Fibroblast of skin of right biceps (primary cell): ENCODE measurements around the gene CSNK1G1.
A peak's percentile ranks its signal among the peaks of the same experiment; 100 is the strongest.
"Not testable (repeated sequence)": the region's sequence is repeated elsewhere in the genome, so short reads cannot be mapped to it uniquely, and the experiment has no call there.

Experiments
- DNase-seq: peaks from one replicate; pipeline ENCODE4 v3.0.0-alpha.2; 2013

Gene CSNK1G1

DNA sequence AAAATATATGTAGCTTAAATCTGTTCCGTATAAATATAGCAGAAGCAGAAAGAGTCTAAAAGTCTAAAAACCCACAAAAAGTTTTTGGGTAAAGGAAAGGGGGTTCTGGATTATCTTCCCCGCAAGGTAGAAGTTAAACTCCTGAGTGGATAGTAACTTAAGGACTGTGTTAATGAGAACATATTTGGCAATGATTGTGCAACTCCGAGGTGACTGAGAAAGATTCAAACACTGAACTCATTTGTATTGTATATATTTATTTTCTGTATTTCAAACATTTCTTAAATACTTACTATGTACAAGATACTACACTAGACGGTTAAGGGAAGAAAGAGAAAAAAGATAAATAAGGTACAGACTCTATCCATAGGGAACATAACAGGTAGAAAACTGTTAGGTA, 120.4 kb downstream of the CSNK1G1 start:
- no peak for DNase-seq

DNA sequence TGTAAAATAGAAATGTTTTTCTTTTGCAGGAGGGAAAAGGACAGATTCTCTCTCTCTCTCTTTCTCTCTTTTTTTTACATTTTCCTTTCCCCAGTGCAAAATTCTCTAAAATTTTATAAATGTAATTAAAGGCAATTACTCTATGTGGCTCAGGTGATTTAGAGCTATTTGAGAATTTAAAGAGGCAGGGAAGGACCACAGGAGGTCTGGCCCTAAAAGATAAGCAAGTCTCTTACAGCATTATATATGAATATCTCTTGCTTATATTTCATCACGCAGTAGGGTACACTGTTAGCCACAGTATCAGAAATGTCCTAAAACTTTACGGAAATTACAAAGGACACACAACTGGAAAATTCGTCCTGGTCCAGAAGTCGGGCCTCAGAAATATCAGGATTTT, 122.7 kb downstream of the CSNK1G1 start:
- no peak for DNase-seq

DNA sequence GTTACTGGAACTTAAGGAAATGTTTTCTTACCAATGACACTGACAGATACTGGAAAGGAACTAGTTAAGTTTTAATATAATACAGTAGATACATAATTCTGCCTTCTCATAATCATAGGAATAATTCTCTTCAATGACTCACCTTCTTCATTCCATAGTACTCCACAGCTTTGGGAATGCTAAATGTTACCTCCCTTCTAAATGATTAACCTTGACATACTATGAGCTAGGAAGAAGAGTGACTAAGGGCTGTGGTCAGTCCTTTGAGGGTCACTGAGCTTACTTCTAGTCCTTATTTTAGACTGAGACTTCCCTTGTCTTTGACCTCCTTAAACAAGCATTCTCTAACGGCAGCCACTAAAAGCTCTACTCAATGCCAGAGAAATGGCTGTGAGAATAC, 123.6 kb downstream of the CSNK1G1 start:
- peak; percentile 79 for DNase-seq

DNA sequence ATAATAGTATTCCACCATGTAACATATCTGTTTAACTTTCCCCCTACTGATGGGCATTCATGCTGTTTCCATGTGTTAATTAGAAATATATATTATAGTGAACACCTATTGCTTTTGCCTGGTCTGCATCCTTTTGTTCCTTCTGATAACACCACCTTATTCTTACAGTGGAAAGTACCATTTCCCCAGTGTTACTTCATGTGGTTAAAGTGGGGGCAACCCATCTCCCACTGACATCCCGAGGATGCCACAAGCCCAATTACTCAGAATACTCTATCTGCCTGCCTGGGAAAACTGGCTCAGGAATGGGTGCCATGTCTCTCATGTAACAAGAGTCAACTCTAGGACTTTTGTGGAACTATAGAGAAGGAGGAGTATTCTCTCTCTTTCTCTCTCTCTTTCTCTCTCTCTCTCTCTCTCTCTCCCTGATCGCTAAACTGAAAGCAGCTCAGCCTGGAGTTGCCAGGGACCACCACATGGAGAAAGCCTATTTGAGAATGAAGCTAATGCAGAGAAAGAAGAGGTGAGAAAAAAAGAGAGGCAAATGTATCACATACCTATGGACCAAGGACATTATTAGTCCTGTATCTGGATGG, 126.7 kb downstream of the CSNK1G1 start:
- DNase-seq, result no peak

DNA sequence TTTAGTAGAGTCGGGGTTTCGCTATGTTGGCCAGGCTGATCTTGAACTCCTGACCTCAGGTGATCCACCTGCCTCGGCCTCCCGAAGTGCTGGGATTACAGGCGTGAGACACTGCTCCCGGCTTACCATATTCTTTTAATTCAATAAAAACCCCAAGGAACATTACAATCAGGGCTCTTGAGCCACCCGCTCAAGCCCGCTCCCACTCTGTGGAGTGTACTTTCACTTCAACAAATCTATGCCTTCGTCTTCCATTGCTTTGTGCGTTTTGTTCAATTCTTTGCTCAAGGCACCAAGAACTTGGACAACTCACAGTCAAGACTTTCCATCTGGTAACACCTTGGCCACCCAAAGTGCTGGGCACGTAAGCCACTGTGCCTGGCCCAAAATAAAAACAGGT, 130.2 kb downstream of the CSNK1G1 start:
- no peak for DNase-seq

DNA sequence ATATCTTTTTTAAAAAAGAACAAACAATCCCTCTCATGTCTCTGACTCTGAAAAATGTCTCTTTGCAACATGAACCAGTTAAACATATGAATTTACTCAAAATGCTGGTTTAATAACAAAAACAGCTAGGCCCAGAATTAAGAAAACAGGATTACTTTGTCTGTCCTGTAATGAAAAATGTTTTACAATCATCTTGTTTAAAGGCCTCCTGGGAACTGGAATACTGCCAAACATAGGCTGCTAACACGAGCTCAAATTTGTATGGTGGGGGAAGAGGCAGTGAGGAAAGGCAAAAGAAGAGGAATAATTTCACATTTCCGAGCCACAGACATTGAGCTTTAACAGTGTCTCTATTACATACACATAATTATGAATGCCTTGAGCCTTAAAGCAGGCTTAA, 131.5 kb downstream of the CSNK1G1 start:
- DNase-seq, result peak; percentile 74

DNA sequence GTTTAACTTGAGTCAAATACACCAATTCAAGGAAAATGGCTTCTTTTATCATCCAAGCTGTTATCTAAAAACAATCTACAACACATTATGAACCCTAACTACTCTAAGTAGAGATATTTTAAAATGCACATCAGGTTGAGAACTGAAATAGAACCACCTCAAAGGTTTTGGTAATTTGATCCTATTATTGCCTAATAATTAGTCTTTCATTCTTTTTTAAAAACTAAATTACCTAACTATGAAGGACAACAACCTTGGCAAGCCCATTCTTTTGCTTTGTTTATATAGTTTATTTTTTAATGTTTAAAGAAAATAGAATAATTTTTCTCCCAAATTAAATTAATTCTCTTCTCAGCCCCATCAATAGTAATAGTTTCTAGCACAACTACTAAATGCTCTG, 132.1 kb downstream of the CSNK1G1 start:
- no peak for DNase-seq

DNA sequence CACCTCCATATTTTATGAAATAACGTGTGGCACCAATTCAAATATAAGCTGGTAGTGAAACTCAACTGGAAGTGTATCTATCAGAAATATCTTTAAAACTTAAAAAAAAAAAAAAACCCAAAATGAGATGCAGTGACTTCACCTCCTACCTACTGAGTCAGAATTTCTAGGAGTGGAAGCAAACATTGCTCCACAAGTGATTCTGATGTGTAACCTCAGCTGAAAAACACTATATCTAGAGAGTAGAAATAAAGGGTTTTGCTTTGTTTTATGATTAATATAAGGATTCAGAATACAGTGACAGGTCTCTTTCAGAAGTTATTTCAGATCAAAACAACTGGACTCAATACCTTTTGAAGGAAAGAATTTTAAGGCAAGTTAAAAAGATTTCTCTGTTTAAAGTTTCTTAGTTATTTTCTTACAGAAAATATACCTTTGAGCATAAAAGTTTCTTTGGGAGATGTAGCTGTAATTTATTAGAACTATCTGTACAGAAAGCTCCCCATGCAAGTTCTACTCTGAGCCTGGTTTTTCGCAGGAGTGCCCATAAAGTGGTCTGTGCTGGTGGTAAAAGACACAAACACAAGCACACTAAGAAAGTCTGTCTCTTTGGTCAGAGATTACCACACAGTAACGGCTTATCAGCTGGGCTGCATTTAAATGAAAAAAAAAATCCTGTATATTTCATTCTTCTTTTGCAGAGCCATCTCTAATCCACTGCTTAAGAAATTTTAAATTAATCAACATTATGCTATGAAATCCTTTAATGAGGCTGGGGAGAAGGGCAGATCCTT, 133.2 kb downstream of the CSNK1G1 start:
- DNase-seq, result no peak

DNA sequence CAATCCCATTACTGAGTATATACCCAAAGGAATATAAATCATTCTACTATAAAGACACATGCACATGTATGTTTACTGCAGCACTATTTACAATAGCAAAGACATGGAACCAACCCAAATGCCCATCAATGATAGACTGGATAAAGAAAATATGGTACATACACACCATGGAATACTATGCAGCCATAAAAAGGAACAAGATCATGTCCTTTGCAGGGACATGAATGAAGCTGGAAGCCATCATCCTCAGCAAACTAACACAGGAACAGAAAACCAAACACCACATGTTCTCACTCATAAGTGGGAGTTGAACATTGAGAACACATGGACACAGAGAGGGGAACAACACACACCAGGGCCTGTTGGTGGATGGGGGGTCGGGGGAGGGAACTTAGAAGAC, 134.1 kb downstream of the CSNK1G1 start:
- not testable (repeated sequence) for DNase-seq

DNA sequence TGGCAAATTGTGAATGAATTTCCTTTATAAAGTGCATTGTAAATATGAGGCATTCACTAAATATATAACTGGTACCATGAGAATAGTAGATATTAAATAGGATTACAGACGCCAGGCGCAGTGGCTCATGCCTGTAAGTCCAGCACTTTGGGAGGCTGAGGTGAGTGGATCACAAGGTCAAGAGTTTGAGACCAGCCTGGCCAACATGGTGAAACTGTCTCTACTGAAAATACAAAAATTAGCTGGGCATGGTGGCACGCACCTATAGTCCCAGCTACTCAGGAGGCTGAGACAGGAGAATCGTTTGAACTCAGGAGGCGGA, 138.6 kb downstream of the CSNK1G1 start:
- not testable (repeated sequence) for DNase-seq

DNA sequence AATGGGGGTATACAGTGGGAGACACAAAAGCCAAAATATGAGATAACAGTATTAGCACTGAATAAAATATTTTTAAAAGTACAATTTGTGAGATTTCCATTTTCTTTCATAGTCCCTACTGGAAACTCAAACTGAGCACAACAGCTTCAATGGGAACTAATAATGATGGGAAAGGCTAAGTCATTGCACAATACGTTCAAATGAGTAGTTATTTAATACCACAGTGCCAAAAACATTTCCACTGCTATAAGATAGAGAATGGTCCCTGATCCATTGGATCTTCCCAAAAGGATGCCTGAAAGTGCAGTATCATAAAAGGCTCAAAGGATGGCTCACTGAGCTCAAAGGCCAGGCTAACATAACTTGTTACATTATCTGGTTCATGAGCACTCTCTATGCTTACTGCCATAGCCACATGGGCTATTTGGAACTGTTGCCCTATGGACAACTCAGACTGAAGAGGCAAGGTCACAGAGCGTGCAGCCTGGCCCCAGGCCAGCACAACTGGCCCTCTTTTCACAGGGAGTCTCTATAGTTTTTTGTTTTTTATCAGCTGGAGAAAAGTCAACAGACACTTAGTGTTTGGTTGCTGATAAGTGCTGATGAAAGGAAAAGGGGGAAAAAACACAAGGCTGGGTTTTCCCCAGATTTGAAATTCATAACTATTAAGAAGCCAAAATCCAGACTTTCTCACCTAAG, 139.1 kb downstream of the CSNK1G1 start:
- DNase-seq, result no peak

DNA sequence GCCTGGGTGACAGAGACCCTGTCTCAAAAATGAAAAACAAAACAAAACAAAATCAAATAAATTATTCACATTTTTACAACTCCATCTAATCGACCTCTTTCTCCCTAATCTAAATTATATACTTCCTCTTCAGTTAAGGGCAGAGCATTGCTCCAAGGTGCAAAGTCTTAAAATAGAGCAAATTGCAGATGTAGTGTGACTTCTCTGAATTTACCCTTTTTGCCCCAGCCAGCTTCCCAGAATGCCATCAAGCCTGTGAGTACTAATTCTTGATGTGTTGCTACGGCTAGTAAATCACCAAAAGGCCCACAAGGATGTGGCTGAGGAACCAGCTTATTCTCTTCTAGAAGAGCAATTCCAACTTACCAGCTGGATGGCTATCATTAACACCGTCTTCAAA, 139.8 kb downstream of the CSNK1G1 start:
- no peak for DNase-seq

DNA sequence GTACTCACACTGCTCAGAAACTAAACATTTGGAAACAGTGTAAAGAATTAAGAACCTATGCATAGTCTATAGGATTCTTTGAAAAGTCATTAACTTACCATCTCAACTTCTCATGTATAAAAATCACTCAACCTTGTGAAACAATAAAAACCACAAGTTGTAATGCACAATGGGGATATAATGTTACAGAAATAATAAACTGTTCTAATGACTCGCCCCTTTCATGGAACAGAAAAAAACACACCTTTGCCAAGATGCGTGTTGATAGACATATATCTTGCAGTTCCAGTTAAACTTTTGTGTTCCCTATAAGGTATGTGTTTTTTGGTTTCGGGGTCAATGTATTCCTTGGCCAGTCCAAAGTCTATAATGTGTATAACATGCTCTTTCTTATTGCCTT, 142.3 kb downstream of the CSNK1G1 start:
- DNase-seq, result peak; percentile 9

DNA sequence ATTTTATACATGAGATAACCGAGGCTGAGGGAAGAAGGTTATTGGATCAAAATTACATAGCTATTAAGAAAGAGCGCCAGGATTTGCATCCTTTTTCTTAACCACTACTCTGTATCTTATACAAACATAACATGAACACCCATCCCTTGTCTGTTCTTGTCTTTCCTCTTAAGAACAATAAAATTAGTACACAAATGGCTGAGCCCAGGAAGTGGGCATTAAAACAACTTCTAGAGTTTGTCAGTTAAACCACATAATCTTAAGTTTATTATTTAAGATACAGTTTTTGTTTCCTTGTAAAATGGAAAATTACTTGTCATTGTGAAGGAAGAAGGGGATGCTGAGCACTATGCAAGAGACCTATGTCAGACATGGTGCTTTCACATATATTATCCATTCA, 144.3 kb downstream of the CSNK1G1 start:
- no peak for DNase-seq

DNA sequence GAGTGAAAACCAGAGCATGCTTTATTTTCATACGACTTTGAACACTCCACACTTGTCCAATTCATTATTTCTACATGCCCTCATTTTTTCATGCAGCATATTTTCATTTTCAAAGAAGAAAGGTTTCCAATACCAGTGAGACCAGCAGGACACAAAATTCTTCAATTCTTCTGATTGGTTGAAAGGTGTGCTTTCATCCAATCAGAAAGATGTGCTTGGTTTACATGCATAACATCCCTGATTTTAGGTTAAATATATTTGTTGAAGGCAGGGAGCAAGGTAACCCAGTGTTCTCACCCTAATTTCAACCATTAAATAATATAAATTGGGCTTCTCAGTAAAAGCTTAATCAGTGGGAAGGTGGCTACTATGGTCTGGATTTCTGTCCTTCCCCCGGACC, 145.6 kb downstream of the CSNK1G1 start:
- DNase-seq, result no peak

DNA sequence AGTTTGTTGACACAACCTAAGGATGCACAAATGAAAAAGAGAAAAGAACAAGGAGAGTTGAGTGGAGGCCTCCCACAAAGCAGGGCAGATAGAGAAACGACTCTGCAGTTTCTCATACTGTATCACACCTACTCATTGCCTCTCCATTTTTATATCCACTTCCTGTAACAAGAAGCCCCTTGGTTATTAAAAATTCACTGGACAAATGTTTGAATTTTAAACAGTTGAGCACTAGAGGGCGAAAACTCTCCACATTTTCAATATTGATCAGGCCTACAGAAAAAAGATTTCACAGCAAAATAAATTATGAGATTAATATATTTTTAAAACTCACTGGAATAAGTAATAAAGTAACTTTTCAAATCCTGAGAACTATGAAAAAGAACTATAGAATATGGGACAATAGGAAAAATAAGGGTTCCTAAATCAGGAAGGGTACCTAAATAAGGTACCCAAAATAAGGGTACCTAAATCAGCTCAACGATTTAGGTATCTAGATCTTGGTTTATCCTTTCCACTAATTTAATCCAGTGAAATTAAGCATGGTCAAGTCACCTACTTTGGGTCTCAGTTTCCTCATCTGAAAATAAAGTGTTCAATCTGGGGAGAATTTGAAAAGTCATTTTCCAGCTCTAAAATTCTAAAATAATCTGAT, 146.2 kb downstream of the CSNK1G1 start:
- peak; percentile 56 for DNase-seq

DNA sequence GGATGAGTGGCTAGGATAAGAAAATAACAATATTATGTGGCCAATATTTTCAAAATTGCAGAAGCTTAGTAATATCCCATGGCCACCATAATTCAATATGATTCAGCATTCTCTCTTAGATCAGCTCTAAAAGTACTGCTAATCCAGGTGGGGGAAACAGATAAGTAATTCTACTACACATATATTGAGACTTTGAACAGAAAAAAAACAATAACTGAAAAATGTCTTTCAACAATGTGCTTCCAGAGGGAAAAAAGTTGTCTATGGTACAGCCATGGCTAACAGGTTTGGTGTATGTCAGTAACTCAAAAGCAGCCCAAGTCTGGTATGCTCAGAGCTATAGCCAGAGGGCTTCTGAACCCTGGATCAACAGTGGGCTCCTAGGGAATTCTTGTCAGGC, 150.8 kb downstream of the CSNK1G1 start:
- no peak for DNase-seq

DNA sequence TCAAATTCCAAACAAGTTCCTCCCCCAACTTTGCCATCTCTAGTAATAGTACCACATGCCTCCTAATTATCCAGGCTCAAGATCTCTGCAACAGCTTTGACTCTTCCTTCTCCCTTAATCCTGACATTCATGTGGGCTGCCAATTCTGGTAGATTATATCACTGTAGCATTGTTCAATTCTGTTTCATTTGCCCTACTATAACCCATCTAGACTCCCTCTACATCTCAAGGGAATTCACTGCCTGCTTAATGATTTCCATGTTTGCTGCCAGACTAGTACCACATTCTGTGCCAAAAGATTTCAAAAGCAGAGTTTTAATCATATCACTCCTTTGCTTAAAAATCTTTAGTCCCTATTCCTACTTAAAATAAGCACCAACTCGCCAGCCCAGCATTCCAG, 158.5 kb downstream of the CSNK1G1 start:
- peak; percentile 32 for DNase-seq

DNA sequence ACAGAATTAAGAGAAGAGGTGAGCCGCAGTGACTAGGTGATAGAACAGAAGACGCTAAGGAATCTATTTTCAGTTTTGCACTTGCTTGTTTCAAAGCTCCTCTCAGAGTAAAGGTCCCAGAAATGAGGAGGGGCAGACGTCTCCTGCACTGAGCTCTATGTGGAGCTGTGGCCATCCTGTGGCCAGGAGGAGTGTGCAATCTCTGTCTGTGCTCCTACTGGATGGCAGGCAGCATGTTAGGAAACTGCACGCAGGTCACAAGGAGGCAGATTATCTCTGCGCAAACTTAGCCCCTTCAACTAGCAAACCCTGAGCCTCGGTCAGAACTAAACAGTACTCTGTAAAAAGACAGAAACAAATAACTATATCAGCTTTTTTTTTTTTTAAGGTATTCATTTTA, 162.0 kb downstream of the CSNK1G1 start:
- DNase-seq, result no peak

DNA sequence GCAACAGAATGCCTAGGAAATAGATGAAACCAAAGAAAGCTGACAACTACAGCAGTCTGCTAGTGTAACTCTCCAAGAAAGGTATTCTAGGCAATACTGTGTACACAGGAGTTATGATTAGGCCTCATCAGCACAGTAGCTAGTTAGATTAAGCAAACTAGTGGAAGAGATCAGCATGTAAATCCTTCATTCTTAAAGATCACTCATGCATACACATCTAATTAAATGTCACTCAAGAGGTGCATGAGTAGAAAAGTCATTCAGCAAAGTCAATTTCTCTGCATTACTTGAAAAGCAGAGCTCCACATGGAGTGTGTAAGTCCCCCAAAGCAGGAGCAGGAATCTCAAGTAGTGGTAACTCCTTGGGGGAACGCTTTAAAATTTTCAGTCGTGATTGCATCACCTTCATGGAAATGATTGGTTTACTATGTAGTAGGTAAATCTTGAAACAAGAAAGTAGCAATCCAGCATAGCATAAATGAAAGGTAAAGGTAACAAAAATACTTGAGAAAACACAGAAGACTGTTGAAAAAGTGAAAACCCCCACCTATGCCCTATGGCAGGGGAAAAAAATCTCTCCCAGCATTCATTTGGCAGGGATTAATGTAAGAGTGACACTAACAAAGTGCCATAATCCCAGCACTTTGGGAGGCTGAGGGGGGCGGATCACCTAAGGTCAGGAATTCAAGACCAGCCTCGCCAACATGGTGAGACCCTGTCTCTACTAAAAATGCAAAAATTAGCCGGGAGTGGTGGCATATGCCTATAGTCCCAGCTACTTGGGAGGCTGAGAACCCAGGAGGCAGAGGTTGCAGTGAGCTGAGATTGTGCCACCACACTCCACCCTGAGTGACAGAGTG, 163.8 kb downstream of the CSNK1G1 start:
- DNase-seq, result no peak

DNA sequence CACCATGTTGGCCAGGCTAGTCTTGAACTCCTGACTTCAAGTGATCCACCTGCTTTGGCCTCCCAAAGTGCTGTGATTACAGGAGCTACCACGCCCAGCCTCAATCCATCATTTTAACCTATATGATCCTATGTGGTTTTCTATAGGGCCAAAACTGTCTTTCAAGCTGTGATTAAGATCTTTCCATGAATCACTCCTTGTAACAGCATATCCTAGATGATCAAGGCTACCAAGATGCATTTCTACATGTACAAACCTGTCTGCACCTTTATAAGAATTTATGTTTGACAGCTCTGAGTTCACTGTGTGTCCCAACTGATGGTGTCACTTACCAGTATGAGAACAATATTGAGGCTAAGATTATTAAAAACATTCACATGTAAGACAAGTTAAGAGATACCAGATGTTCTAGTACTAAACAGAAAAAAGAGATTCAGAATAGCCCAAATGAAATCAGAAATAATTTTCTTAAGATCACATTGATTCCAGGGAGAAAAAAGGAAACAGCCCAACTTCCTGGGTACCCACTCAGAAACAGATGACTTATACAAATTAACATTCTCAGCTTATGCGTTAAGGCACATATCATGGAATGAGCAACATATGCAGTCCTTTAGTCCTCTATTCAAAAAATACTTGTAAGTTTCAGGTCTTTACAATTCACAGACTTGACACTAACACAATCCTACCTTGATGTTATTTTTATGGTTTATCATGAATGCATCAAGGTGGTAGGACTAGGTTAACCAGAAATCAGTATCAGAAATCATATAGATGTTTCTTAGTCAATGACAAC, 168.4 kb downstream of the CSNK1G1 start:
- peak; percentile 44 for DNase-seq
